ENCODE measurements around the gene EFNA1.

Gene EFNA1

GRCh38 chr1:155134880-155135414 is 7.3 kb downstream of the EFNA1 start:
- no peak for TF ChIP-seq CTCF (IDR thresholded peaks at IDR 0.05; ENCODE audit: control insufficient read depth, insufficient read depth, low read depth, low read length, missing control alignments)
- H3K4me3 ChIP-seq (ENCODE audit: control insufficient read depth, low read depth, low read length) = peak overlapping the region; percentile 66
- peak; percentile 79 for DNase-seq (ENCODE audit: low read depth)

GRCh38 chr1:155135415-155136028 is 7.8 kb downstream of the EFNA1 start, which contains the start of gene SLC50A1:
SLC50A1 (plus strand) TSS chr1:155135852; CDS start chr1:155135912, 60 bp downstream.
- no peak for TF ChIP-seq CTCF (IDR thresholded peaks at IDR 0.05; ENCODE audit: control insufficient read depth, insufficient read depth, low read depth, low read length, missing control alignments)
- DNase-seq (ENCODE audit: low read depth) = peak; percentile 67
- H3K4me3 ChIP-seq (ENCODE audit: control insufficient read depth, low read depth, low read length) = peak within 1 kb of the TSS; percentile 66

- peak overlapping the region; percentile 66 for H3K4me3 ChIP-seq (ENCODE audit: control insufficient read depth, low read depth, low read length)
- TF ChIP-seq CTCF (IDR thresholded peaks at IDR 0.05; ENCODE audit: control insufficient read depth, insufficient read depth, low read depth, low read length, missing control alignments) = no peak
- no peak for DNase-seq (ENCODE audit: low read depth)
These were observed 9.1 kb downstream of the EFNA1 start for GRCh38 chr1:155136748-155137147.

DNA sequence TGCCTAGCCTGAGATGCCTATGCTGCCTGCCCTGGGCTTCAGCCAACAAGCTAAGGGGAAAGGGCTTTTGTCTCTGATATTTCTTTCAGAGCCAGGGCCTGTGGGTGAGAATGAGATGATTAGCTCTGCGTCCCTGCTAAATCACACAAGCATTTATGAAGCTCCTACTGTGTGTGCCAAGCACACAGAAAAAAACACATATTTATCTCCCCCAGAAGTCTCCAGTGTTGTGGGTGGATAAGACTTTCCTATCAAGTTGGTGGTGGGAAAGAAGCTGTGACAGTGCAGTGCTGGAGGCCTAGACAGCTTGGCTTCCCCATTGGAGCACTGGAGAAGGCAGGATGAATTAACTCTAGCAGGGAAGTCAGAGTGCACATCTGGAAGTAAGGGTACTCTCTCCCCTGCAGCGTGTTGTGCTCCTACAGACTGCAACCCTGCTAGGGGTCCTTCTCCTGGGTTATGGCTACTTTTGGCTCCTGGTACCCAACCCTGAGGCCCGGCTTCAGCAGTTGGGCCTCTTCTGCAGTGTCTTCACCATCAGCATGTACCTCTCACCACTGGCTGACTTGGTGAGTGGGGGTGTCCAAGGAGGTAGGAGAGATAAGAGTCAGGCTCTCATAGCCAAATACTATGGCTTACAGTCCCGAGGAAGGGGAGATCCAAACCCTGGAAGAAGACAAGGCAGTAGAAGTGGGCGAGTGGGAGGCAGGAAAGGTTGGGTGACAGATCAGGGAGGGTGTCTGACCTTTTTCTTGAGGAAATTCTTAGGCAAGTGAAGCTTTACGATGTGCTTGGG is 9.7 kb downstream of the EFNA1 start:
- TF ChIP-seq CTCF (IDR thresholded peaks at IDR 0.05; ENCODE audit: control insufficient read depth, insufficient read depth, low read depth, low read length, missing control alignments) = no peak
- no peak for DNase-seq (ENCODE audit: low read depth)
- H3K4me3 ChIP-seq (ENCODE audit: control insufficient read depth, low read depth, low read length) = no peak overlapping the region; the same call in 1 of the 2 replicates

- DNase-seq (ENCODE audit: low read depth) = no peak
- no peak for TF ChIP-seq CTCF (IDR thresholded peaks at IDR 0.05; ENCODE audit: control insufficient read depth, insufficient read depth, low read depth, low read length, missing control alignments)
- peak within 1 kb of the TSS; percentile 83 for H3K4me3 ChIP-seq (ENCODE audit: control insufficient read depth, low read depth, low read length)
These were observed 12.4 kb downstream of the EFNA1 start, which contains the start of gene DPM3 for GRCh38 chr1:155139895-155140629. DPM3 (minus strand) TSS chr1:155140531; CDS start chr1:155140240, 291 bp downstream.

DNA sequence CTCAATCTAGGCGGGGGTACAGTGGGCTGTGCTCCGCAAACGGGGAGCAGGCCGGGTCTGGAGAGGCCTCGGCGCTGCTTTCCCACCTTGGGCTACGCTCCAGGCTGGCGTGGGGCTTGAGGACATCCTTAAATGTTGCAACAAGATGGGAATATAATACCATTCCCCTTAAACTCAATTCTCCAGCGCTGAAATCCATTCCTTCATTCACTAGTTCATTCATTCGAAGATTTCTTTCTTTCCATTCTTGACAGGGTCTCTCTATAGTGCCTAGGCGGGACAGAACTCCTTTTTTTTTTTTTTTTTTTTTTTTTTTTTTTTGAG is 12.9 kb downstream of the EFNA1 start:
- peak overlapping the region; percentile 83 for H3K4me3 ChIP-seq (ENCODE audit: control insufficient read depth, low read depth, low read length)
- TF ChIP-seq CTCF (IDR thresholded peaks at IDR 0.05; ENCODE audit: control insufficient read depth, insufficient read depth, low read depth, low read length, missing control alignments) = no peak
- DNase-seq (ENCODE audit: low read depth) = no peak

Data from AG09309 (cell line).